DOHH2 (cell line): ENCODE data around the gene POSTN.

Experiments used
- EZH2phosphoT487 ChIP-seq: fragments of 200-600 bp; sonication (generic); IDR thresholded peaks from 2 replicates; pipeline ENCODE4 v1.6.1; 2017; ENCODE audit warnings: borderline replicate concordance, mild to moderate bottlenecking, antibody characterized with exemption, low read length, moderate library complexity, mixed read lengths
- TF ChIP-seq, protein P1 (sequence below): fragments of 200-600 bp; sonication (generic); IDR thresholded peaks from one replicate; pipeline ENCODE4 v1.5.1; 2014; ENCODE audit warnings: antibody characterized with exemption, mild to moderate bottlenecking, low read depth, low read length; ENCODE audit not compliant: poor library complexity, severe bottlenecking

DNA sequence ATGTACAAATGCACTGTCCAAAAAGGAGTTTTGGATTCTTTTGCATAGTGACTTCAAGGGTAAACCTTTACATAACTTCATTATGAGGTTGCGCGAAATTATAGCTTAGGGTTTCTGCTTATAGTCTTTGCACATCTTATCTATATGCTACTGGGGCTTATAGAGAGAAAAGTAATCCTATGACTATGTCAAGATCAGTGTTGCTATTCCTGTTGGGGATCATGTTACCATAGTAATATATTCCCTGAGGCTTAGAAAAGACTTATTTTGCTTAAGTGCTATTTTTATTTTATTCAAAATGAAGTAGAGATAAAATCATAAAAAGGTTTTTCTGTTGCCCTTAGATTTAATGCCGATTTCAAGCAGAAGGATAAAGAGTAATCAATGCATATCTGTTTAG is 14.7 kb upstream of the POSTN start:
- TF ChIP-seq, protein P1, sequence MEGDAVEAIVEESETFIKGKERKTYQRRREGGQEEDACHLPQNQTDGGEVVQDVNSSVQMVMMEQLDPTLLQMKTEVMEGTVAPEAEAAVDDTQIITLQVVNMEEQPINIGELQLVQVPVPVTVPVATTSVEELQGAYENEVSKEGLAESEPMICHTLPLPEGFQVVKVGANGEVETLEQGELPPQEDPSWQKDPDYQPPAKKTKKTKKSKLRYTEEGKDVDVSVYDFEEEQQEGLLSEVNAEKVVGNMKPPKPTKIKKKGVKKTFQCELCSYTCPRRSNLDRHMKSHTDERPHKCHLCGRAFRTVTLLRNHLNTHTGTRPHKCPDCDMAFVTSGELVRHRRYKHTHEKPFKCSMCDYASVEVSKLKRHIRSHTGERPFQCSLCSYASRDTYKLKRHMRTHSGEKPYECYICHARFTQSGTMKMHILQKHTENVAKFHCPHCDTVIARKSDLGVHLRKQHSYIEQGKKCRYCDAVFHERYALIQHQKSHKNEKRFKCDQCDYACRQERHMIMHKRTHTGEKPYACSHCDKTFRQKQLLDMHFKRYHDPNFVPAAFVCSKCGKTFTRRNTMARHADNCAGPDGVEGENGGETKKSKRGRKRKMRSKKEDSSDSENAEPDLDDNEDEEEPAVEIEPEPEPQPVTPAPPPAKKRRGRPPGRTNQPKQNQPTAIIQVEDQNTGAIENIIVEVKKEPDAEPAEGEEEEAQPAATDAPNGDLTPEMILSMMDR: no peak
- no peak for TF ChIP-seq EZH2phosphoT487
